ENCODE measurements around the gene SRCAP.

SRCAP gene

DNA sequence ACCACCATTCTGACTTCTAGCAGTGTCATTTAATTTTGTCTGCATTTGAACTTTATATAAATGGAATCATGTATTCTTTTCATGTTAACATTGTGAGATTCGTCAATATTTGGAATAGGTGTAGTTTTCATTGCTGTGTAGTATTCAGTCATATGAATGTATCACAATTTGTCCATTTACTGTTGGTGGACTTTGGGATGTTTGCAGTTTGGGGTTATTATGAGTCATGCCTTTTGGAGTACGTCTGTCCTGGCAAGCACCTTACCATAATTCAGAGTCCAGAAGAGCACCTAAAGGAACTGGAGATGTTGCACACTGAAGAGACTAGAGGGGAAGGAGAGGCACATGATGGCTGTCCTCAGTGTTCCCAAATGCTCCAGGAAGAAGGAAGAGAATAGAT lies 46.1 kb downstream of the SRCAP start:
- no peak for DNase-seq (ENCODE audit: low read depth)
- TF ChIP-seq, protein P1, sequence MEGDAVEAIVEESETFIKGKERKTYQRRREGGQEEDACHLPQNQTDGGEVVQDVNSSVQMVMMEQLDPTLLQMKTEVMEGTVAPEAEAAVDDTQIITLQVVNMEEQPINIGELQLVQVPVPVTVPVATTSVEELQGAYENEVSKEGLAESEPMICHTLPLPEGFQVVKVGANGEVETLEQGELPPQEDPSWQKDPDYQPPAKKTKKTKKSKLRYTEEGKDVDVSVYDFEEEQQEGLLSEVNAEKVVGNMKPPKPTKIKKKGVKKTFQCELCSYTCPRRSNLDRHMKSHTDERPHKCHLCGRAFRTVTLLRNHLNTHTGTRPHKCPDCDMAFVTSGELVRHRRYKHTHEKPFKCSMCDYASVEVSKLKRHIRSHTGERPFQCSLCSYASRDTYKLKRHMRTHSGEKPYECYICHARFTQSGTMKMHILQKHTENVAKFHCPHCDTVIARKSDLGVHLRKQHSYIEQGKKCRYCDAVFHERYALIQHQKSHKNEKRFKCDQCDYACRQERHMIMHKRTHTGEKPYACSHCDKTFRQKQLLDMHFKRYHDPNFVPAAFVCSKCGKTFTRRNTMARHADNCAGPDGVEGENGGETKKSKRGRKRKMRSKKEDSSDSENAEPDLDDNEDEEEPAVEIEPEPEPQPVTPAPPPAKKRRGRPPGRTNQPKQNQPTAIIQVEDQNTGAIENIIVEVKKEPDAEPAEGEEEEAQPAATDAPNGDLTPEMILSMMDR (conservative IDR thresholded peaks at IDR 0.05; ENCODE audit: low read length), result no peak
- no peak overlapping the region for H3K4me3 ChIP-seq (ENCODE audit: low read length)

DNA sequence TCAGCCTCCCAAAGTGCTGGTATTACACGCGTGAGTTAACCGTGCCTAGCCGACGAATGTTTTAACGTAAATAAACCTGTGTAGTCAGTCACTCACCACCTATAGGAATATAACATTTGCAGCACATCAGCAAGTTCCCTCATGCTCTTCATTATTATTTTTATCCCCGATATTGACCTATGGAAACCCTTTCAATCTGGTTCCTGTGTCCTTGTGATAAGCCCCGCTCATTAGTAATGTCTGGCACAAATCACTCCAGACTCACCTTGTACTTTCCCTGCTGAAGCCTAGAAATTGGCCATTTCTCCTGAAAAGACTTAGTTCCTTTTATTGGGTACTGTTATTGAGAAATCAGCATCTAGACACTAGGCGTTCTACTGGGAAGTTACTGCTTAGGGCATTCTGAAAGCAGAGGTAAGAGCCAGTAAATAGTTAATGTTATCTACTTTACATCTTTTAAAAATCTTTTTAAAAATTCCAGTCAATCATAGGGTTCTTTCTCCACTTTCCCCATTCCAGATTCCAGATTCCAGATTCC lies 47.7 kb downstream of the SRCAP start:
- H3K4me3 ChIP-seq (ENCODE audit: low read length), result no peak overlapping the region
- TF ChIP-seq, protein P1 (conservative IDR thresholded peaks at IDR 0.05; ENCODE audit: low read length), result no peak
- no peak for DNase-seq (ENCODE audit: low read depth)

DNA sequence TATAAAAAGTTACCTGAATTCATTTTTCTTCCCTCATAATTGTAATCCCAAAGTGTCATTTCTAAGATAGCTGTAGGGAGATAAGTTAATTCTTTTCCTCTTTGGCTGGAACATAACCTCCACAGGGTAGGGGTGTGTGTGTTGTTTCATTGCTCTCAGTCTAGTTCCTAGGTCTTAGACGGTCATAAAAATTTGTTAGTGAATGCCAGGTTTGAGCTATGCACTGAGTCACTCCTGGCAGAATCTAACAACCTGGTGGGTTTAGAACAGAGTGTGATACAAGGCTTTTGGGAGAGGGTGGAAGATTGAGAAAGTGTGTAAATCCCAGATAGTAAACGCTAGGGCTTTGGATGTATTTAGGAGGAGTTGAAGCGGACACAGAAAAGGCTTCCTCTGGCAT lies 48.4 kb downstream of the SRCAP start:
- H3K4me3 ChIP-seq (ENCODE audit: low read length), result no peak overlapping the region; the same call in 1 of the 2 replicates
- TF ChIP-seq, protein P1 (conservative IDR thresholded peaks at IDR 0.05; ENCODE audit: low read length), result no peak
- peak; percentile 51 for DNase-seq (ENCODE audit: low read depth)

DNA sequence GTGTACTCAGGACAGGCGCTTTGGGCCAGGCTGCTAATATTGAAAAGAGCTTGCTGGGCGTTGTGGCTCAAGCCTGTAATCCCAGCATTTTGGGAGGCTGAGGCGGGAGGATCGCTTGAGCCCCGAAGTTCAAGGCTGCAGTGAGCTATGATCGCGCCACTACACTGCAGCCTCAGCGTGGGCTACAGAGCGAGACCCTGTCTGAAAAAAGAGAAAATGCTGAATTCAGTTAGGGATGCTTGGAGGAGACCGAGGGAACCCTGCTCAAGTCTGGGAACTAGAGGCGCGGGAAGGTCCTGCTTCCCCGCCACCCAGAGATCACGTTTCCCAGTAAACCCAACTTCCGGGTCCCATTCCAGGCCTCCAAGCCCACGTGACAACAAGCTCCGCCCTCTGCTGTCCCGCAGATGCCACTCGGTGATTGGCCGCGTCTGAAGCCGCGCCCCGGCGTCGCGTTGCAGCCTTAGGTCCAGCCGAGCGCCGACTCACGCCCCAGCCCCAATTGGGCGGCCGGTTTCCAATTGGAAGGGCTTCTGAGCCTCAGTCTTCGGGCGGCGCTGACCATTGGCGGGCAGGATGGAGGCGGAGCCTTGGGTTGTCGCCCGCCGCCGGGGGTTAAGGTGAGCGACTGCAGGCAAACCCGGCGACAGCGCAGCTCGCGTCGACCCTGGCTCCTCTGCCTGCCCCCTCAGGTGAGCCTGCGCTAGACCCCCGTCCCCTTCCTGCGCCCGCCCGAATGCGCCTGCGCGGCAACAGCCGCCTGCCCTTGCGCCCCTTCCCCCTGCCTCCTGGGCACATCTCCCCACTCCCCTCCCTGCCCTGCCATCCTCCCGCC lies 49.0 kb downstream of the SRCAP start, which contains the start of gene PHKG2:
TSS of gene PHKG2 (plus strand) at position 627 of the 835 bp plus-strand sequence. CDS start 396 bp downstream, outside the sequence.
- TF ChIP-seq, protein P1 (conservative IDR thresholded peaks at IDR 0.05; ENCODE audit: low read length), result no peak
- peak; percentile 99 for DNase-seq (ENCODE audit: low read depth)
- peak within 1 kb of the TSS; percentile 84 for H3K4me3 ChIP-seq (ENCODE audit: low read length)

DNA sequence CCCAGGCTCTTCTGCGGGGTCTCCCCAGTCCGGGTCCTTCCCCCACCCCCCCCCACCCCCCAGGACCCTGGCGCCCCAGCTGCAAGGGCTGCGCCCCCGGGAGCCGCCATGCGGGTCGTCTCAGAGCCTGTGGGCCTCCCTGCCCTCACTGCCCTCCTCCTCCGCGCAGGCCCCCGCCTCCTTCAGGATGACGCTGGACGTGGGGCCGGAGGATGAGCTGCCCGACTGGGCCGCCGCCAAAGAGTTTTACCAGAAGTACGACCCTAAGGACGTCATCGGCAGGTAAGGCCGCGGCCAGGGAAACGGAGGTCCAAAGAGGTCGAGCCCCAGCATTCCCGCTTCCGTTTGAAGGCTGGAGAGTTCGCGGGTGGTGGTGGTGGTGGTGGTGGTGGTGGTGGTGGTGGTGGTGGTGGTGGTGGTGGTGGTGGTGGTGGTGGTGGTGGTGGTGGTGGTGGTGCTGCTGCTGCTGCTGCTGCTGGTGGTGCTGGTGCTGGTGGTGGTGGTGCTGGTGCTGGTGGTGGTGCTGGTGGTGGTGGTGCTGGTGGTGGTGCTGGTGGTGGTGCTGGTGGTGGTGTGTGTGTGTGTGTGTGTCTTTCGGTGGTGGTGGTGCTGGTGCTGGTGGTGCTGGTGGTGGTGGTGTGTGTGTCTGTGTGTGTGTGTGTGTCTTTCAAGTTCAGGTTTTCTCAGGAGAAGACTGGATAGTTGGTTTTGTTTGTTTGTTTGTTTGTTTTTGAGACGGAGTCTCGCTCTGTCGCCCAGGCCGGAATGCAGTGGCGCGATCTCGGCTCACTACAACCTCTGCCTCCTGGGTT lies 49.9 kb downstream of the SRCAP start:
- TF ChIP-seq, protein P1 (conservative IDR thresholded peaks at IDR 0.05; ENCODE audit: low read length), result no peak
- peak overlapping the region; percentile 84 for H3K4me3 ChIP-seq (ENCODE audit: low read length)
- DNase-seq (ENCODE audit: low read depth), result peak; percentile 20

DNA sequence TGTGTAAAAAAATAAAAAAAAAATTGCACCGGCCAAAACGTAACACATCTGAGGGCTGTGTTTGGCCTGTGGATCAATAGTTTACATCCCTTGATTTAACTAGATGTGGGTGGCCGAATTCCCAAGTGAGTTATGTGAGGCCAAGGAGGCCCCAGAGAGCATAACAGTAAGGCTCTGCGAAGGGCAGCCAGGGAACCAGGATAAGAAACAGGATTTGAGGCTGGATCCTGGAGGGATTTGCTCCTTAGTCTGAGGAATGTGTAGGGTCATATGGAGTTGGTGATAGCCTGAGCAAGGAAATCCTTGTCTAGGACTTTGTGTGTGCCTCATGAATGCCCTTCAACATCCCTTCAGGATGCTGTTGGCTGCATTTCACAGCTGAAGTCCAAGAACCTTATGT lies 51.2 kb downstream of the SRCAP start:
- TF ChIP-seq, protein P1 (conservative IDR thresholded peaks at IDR 0.05; ENCODE audit: low read length), result no peak
- no peak for DNase-seq (ENCODE audit: low read depth)
- H3K4me3 ChIP-seq (ENCODE audit: low read length), result no peak overlapping the region

Data from AG10803 (cell line).